ENCODE data around the gene CRY1. TPM values are rescaled to one million over a fixed set of nuclear protein-coding genes. Genes with fewer than 3 reads are reported as not detected.

CRY1 gene
- polyA plus RNA-seq, 1 experiment = 13.7 TPM

DNA sequence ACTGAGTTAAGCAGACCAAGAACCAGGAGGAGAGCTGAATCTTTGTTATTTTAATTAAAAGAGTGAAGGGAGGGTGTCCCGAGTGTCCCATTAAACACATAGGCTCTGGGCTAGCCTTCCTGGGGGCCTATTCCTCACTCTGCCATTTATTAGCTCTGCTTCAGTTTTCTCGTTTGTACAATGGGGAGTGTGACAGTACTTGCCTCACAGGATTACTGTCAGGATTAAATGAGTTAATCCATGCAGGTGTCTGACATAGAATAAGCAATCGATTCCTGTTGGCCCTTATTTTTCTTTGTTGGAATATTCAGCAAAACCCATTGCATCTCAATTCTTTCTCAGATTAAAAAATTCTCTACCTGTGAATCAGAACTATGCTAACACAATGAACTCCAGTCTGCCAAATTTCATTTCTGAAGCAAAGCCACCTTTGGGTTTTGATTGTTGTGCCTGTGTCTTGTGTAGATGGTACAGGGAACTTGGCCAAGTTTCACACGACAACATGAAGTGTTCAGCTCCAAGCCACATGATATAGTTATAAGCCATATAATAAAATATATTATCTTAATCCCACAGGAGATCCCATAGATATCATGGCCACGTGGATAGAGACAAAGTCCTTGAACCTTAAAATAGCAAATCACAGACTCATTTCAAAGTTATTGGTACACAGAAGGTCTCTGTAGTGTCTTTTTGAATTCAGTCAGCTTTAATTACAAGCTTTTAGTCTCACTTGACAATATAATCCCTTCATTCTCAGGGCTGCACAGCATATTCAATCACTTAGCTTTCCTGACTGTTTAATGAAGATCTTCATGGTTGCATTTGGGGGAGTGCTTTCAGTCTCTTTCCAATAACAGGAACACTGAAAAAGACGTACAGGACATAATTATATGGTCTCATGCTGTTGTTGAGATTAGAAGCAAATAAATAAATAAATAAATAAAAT is 34.4 kb upstream of the CRY1 start:
- Histone ChIP-seq H3K27me3 (ENCODE audit: control insufficient read depth, insufficient read depth, low read length) (peaks cover 4% of the 10 kb centered on the region), H3K27ac (ENCODE audit: low read depth, low read length) (no peak overlapping the region), H3K4me3 (ENCODE audit: low read depth, low read length) (no peak overlapping the region), H3K9me3 (ENCODE audit: control insufficient read depth, insufficient read depth, low read length) (no peaks in the 10 kb centered on the region; the same call in 1 of the 2 replicates)
- CTCF ChIA-PET = interaction anchor here (0.6 to 4.8 kb wide), 4 partner anchors 15 to 481 kb away, joined by 3 to 131 read pairs (median 9); no protein-coding TSS in a partner anchor
- TF ChIP-seq, protein P1, sequence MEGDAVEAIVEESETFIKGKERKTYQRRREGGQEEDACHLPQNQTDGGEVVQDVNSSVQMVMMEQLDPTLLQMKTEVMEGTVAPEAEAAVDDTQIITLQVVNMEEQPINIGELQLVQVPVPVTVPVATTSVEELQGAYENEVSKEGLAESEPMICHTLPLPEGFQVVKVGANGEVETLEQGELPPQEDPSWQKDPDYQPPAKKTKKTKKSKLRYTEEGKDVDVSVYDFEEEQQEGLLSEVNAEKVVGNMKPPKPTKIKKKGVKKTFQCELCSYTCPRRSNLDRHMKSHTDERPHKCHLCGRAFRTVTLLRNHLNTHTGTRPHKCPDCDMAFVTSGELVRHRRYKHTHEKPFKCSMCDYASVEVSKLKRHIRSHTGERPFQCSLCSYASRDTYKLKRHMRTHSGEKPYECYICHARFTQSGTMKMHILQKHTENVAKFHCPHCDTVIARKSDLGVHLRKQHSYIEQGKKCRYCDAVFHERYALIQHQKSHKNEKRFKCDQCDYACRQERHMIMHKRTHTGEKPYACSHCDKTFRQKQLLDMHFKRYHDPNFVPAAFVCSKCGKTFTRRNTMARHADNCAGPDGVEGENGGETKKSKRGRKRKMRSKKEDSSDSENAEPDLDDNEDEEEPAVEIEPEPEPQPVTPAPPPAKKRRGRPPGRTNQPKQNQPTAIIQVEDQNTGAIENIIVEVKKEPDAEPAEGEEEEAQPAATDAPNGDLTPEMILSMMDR (IDR thresholded peaks at IDR 0.05; ENCODE audit: low read depth, low read length) = no peak
- DNase-seq (ENCODE audit: low read depth, low spot score) = no peak
- POLR2A ChIA-PET = no interaction called here

DNA sequence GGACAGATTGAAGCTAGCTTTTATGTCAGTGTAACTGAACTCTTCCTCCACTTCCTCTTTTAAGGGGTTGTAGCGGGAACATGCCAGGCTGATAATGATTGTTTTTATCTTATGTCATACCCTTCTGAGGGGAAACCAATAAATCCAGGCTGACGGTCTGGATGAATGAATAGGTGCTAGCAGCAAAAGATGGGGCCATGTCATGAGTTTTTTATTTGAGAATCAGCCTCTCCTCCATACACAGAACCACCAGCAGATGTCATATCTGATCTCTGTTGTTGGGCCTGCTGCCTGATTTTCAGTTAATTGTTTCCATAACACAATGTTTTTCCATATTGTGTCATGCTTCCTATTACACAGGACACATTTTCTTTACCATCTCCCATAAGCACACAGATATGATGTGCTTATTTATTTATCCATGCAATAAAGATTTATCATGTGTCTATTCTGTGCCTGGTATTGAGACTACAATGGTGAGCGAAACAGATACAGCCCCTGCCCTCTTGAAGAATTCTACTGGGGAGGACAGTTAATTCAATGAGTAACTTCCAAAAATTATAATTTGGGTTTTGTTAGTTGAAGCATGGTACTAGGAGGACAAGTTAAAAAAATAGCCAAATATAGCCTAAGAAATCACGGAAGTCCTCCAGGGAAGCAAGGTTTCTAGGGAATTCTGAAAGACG is 33.6 kb upstream of the CRY1 start:
- no peak for DNase-seq (ENCODE audit: low read depth, low spot score)
- Histone ChIP-seq H3K27ac (ENCODE audit: low read depth, low read length) (no peak overlapping the region), H3K27me3 (ENCODE audit: control insufficient read depth, insufficient read depth, low read length) (peaks cover 5% of the 10 kb centered on the region), H3K9me3 (ENCODE audit: control insufficient read depth, insufficient read depth, low read length) (no peaks in the 10 kb centered on the region; the same call in 1 of the 2 replicates), H3K4me3 (ENCODE audit: low read depth, low read length) (no peak overlapping the region)
- ChIA-PET CTCF (interaction anchor here (0.6 to 4.8 kb wide), 11 partner anchors 14 to 486 kb away, joined by 3 to 131 read pairs (median 3); no protein-coding TSS in a partner anchor), POLR2A (no interaction called here)
- TF ChIP-seq, protein P1 (IDR thresholded peaks at IDR 0.05; ENCODE audit: low read depth, low read length) = peak; percentile 61

GRCh38 chr12:107125833-107126232 is 32.5 kb upstream of the CRY1 start:
- no peaks in the 10 kb centered on the region; the same call in 1 of the 2 replicates for H3K9me3 ChIP-seq (ENCODE audit: control insufficient read depth, insufficient read depth, low read length)
- TF ChIP-seq, protein P1 (IDR thresholded peaks at IDR 0.05; ENCODE audit: low read depth, low read length) = no peak
- POLR2A ChIA-PET = interaction anchor here (0.6 kb wide), 1 partner anchor 21 kb away, joined by 3 read pairs; no protein-coding TSS in a partner anchor

DNA sequence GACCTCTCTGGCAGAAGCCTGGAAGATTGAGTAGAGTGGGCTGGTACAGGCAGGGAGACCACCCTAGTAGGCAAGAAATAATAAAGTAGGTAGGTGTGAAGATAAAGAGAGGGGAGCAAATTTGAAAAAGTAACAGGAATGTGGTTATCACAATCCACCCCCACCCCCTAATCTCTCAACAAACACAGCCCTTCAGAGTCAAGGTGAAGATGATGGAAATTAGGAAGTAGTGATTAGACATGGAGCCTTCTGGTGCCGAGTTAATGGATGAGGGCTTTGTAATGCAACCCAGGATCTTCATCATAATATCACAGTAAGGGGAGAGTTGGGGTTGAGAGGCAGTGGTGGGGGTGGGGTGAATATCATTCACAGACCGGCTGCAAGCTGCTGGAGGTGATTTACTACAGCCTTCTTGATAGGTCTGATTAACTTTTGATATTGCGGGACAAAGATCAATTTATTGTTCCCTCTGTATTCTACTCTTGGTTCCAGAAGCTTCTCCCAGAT is 29.2 kb upstream of the CRY1 start:
- no peaks in the 10 kb centered on the region; the same call in 1 of the 2 replicates for H3K9me3 ChIP-seq (ENCODE audit: control insufficient read depth, insufficient read depth, low read length)
- no peak for DNase-seq (ENCODE audit: low read depth, low spot score)
- POLR2A ChIA-PET = no interaction called here
- CTCF ChIA-PET = interaction anchor here (3.1 kb wide), 1 partner anchor 9 kb away, joined by 17 read pairs; no protein-coding TSS in a partner anchor
- H3K4me3 ChIP-seq (ENCODE audit: low read depth, low read length) = no peak overlapping the region
- peaks cover 22% of the 10 kb centered on the region for H3K27me3 ChIP-seq (ENCODE audit: control insufficient read depth, insufficient read depth, low read length)
- no peak overlapping the region for H3K27ac ChIP-seq (ENCODE audit: low read depth, low read length)
- TF ChIP-seq, protein P1 (IDR thresholded peaks at IDR 0.05; ENCODE audit: low read depth, low read length) = no peak

More at GRCh38 chr12:107125833-107126232, 32.5 kb upstream of the CRY1 start:
- CTCF ChIA-PET = interaction anchor here (0.8 to 4.8 kb wide), 9 partner anchors 18 to 487 kb away, joined by 3 to 131 read pairs (median 3); no protein-coding TSS in a partner anchor
- Histone ChIP-seq H3K27me3 (ENCODE audit: control insufficient read depth, insufficient read depth, low read length) (peaks cover 7% of the 10 kb centered on the region), H3K27ac (ENCODE audit: low read depth, low read length) (no peak overlapping the region), H3K4me3 (ENCODE audit: low read depth, low read length) (no peak overlapping the region)
- DNase-seq (ENCODE audit: low read depth, low spot score) = no peak
